GM21529 (cell line): ENCODE results near the gene PITPNM1.

Experiments
- ATAC-seq: cut with Tn5 transposase; IDR thresholded peaks from one replicate; pipeline ENCODE4 v1.9.1; 2021; ENCODE audit not compliant: unreplicated experiment

PITPNM1 gene

GRCh38 chr11:67504005-67504949 lies 886 bp downstream of the PITPNM1 start:
- no peak for ATAC-seq

DNA sequence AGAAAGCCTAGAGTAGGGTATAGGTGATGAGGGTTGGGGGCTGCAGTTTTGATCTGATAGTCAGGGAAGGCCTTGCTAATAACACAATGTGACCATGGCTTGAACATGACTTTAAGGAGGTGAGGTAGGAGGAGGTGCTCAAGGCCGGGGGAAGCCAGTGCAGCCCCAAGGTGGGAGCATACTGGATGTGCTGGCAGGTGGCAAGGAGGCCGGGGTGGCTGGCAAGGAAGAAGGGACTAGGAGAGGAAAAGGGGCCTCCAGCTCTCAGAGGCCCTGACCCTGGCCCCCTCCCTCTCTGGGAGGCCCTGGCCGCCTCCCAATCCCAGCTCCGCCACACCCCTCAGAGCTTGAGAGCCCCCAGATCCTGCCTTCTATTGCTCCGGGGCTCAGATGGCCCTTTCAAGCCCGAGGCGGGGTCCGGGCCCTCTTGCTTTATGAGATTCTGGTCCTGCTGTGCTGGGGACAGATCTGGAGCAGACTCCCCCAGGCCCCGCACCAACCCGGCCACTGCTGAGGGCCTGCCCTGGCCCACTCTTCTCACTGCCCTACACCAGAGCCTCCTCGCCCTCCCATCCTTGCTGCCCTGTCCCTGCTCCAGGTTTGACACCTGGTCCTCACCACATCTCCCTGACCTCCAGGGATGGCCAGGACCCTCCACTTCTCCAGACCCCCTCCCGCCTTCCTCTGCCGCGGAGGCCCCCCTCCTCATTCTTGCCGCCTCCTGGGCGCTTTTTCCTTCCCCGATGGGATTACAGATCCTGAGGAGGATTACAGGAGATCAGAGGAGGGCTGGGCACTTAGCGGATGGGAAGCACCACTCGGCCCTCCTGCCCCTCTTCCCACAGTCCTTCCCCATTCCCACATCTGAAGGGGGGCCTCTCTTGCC lies 1.8 kb downstream of the PITPNM1 start:
- no peak for ATAC-seq

DNA sequence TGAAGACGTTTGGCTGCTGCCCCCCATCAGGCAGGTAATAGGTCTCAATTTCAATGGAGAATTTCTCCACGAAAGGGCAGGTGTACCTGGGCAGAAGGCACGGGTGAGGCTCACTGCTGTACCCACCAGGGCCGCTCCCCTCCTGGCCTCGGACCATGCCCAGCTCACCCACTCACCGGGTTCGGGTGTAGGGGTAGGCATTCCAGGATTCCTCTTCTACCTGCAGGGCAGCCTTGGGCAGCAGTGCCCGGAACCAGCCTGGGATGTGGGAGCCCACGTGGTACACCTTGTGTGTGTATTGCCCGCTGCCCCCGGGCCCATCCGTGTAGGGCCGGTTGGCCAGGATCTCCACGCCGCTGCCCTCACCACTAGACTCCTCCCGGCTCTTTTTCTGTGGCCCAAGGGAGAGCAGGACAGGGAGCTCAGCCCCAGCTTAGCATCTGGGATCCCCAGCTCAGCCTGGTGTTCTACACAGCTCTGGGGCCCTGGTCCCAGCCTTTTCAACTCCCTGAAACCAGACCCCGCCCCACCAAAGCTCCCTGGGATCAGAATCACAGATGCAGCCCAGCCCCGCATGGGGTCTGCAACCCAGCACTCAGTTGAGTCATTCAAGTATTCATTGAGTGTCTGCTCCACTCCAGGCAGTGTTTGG lies 2.7 kb downstream of the PITPNM1 start:
- no peak for ATAC-seq

DNA sequence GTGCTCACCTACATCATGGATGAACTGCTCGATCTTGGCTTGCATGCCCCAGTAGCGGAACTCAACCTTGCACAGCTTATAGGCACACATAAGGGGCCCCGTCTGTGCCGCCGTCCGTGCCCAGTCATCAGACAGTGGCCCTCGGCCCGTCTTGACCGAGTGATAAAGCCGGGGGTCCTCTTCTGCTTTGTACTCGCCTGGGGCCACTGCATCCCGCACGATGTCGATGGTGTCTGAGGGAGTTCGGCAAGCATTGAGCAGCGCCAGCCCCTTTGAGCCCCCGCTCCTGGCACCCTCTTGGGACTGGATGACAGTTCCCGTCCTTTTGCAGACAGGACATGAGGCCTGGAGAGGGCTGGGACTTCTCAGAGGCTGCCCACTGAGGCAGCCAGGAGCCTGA lies 3.3 kb downstream of the PITPNM1 start:
- ATAC-seq, result no peak

DNA sequence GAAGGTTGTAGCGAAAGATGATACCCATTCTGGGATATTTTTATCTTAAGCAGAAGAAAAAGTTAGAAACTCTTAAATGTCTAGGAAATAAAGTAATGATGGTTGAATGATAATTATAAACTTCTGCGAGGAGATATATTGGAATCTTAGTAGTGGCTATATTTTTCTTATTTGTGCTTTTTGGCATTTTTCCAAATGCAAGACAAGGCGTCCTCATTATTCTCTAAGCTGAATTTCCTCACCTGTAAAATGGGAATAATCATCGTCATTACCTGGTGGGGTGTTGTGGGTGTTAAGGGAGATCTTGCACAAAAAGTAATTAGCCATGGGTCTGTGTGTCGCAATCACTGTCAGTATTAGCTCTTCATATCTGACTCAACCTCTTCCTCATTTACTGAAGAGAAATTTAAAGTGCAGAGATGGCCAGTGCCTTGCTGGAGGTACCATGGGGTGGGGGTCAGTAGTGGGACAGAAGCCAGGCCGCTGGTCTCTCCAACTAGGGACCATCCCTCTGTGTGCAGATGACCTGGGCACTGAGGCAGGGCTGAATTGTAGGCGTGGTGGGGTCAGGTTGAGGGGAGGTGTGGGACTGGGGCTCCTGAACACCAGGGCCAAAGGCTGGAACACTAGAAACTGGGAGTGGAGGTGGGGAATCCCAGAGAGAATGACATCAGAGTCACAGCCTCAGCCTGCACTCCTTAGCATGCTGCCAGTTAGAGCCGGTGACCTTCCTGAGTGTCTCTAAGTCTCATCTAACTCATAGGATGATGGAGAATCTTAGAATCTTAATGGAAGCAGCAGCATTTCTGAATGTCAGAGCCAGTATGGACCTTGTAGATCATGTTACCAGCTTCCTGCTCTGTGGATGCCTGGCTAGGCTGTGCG lies 4.1 kb downstream of the PITPNM1 start:
- no peak for ATAC-seq

- ATAC-seq, result no peak
These were observed 4.7 kb downstream of the PITPNM1 start for GRCh38 chr11:67500484-67500821.

- no peak for ATAC-seq
These were observed 5.2 kb downstream of the PITPNM1 start for GRCh38 chr11:67499808-67500483.

GRCh38 chr11:67498544-67498972 lies 6.6 kb downstream of the PITPNM1 start:
- no peak for ATAC-seq

DNA sequence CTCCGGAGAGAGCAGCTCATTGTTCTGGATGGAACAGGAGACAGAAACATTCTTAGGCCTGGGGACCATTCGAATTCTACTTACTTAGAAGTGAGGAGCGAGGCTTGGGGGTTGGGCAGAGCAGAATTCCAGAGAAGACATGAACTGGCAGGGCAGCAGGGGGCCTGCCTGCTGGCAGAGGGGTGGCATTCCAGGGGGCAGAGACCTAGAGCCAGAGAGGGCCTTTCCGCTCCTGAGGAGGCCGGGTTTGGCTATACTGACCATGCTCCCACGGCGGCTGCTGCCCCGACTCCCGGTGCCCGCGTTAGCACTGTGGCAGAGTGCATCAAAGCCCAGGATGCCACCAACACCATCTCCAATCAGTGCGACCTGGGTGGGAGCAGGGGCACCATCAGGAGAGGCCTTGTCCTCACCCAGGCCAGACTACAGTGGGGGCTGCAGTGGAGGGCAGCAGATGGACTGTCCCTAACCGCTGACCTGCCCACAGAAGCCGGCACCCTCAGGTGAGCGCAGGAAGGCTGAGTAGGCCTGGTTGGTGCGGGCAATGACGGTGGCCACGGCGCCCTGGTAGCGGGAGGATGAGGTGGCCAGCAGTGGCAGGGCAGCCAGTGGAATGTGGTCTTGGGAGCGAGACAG lies 7.4 kb downstream of the PITPNM1 start:
- no peak for ATAC-seq

DNA sequence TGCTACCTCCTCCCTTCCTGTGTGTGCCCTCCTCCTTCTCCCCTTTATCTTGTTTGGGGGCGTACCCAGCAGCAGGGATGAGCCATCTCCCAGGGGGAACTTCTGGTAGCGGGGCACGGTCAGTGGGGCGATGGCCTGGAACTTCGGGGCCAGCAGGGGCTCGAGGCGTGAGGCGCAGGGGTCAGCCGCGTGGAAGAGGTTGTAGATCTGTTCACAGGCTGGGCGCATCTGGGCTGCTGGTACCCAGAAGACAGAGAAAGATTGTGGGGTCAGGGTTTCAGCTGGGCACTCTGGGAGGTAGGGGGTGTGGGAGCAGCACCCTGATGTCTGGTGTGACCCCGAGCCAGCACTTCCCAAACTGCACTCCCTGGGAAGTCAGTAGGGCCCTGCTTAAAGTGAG lies 9.1 kb downstream of the PITPNM1 start:
- no peak for ATAC-seq

DNA sequence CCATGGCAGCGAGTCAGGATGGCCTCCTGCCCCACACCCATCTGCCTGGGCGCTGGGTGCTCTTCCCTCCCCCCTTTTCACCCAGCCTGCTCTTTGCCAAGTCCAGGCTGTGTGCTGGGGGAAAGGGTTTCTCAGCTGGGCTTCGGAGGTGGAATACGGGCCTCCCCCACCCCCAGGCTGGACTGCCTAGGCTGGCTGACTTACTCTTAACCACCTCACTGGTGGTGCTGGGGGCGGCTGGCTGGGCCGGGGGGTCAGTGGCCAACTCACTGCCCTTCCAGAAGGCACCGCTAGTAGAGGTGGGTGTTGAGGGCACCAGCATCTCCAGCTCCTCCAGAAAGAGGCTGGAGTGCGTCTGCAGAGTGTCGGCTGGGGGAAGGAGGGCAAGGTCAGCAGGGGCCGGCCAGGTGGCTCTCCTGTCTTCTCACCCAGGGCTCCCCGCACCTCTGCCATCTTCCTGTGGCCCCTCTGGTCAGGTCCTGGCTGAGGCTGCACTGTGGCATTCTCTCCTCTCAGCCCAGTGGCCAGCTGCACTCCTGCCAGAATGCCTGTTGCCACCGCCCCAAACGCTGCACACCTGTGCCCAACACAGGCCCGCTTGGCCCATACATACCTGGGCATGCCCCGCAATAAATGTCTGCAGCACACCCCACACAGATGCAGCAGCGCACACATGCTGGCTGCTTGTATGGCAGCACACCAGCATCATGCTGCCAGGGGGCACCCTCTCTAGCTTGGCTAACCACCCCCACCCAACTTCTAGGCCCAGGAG lies 9.7 kb downstream of the PITPNM1 start:
- no peak for ATAC-seq

- no peak for ATAC-seq
These were observed 10.6 kb downstream of the PITPNM1 start for GRCh38 chr11:67494371-67495233.

DNA sequence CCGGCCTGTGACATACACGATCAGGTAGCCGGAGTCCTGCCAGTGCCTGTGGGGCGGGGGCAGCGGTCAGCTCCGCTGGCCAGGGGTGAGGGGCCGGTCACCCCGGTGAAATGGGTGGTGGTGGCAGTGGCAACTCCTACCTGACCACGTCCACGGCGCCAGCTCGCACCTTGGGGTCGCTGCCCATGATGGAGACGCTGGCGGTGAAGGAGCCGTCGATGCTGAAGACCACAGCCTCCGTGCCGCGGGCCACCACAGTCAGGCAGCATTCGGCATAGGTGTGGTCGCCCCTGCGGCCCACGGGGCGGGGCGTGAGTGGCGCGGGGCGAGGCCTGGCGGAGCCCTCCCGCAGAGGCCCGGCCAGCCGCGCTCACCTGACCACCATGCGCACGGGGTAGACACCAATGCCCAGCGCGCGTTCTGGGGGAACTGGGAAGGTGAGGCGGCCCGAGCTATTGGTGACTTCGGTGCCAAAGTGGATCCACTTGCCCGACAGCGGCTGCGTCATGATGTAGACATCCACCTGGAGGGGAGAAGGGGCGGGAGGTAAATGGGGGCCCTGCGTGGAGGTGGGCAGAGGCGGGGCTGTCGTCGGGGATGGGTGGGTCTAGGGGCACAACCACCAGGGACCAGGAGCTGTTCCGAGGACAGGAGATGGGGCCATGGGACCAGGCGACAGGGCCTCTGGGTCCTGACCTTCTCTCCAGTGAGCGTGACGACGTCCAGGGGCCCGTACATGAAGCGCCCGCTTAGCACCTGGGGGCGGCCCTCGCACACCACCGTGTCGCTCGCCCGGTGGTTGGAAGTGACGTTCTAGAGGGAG lies 11.4 kb downstream of the PITPNM1 start:
- ATAC-seq, result no peak

DNA sequence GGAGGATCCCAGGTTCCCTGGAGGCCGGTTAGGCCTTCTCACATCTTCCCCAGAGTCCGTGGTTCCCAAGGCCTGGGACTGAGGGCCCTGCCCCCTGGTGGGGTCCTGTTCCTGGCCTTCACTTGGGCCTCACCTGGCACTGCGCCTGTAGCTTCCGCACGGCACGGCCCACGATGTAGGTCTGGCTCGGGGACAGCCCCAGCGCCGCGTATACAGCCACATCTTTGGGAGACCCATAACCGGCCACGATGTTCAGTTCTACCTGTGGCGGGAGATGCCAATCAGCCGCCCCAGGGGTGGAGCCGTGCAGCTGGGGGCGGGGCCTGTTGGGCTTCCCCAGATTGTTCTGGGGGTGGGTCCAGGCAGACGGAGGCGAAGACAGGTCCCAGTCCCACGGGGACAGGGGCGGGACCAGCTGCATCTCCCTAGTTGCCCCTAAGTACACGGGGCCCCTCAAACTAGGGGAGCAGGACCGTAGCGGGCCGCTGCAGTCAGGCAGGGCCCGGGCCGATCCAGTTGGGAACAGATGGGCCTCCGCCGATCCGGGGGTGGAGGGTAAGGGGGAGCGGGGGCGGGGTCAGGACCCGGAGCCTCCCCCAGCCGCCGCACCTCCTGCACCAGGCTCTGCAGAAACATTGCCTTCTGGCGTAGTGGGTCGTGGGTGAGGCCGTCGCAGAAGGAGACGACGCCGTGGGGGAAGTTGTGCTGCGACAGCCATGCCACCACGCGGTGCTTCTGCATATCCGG lies 12.2 kb downstream of the PITPNM1 start:
- ATAC-seq, result no peak

- no peak for ATAC-seq
These were observed 13.0 kb downstream of the PITPNM1 start for GRCh38 chr11:67492069-67492727.
